ENCODE results near the gene KASH5.

- TF ChIP-seq RFX5 (IDR thresholded peaks at IDR 0.05) (no peak), MAX (IDR thresholded peaks at IDR 0.05) (no peak), EP300 (IDR thresholded peaks at IDR 0.05) (no peak), CTCF (IDR thresholded peaks at IDR 0.05) (no peak), POLR2AphosphoS2 (conservative IDR thresholded peaks at IDR 0.05; ENCODE audit: low read length) (no peak), RARB (CRISPR knock-in tag; IDR thresholded peaks at IDR 0.05) (no peak), JUN (IDR thresholded peaks at IDR 0.05) (no peak), CHD2 (IDR thresholded peaks at IDR 0.05; ENCODE audit: low read length, partially characterized antibody) (no peak)
Measured at GRCh38 chr19:49438261-49438660, 50.2 kb downstream of the KASH5 start.

Measured in A549 (cell line).